Middle frontal gyrus (tissue), 1 donor: ENCODE results near the gene KNL1.
"Not testable (repeated sequence)": the region's sequence is repeated elsewhere in the genome, so short reads cannot be mapped to it uniquely, and the experiment has no call there.

Experiments
- DNase-seq: peaks from one replicate; pipeline ENCODE4 v3.0.0-alpha.2; 2015; ENCODE audit warnings: low spot score; ENCODE audit errors: extremely low spot score

The KNL1 gene

GRCh38 chr15:40578892-40579291 lies 15.2 kb upstream of the KNL1 start:
- DNase-seq, result no peak

GRCh38 chr15:40581796-40582195 lies 12.3 kb upstream of the KNL1 start:
- DNase-seq, result not testable (repeated sequence)

- no peak for DNase-seq
Measured at GRCh38 chr15:40582726-40583246, 11.3 kb upstream of the KNL1 start.

- DNase-seq, result no peak
Measured at GRCh38 chr15:40584191-40584590, 9.9 kb upstream of the KNL1 start.

- DNase-seq, result no peak
Measured at GRCh38 chr15:40590667-40591050, 3.4 kb upstream of the KNL1 start.

- no peak for DNase-seq
Measured at GRCh38 chr15:40591389-40591788, 2.7 kb upstream of the KNL1 start.

- no peak for DNase-seq
Measured at GRCh38 chr15:40593165-40593564, 884 bp upstream of the KNL1 start.

- no peak for DNase-seq
Measured at GRCh38 chr15:40594429-40594836, 384 bp downstream of the KNL1 start.

- no peak for DNase-seq
Measured at GRCh38 chr15:40595219-40595618, 1.2 kb downstream of the KNL1 start.

GRCh38 chr15:40595773-40596172 lies 1.7 kb downstream of the KNL1 start:
- DNase-seq, result no peak

GRCh38 chr15:40597024-40597423 lies 3.0 kb downstream of the KNL1 start:
- no peak for DNase-seq

- no peak for DNase-seq
Measured at GRCh38 chr15:40598126-40598525, 4.1 kb downstream of the KNL1 start.

- no peak for DNase-seq
Measured at GRCh38 chr15:40598672-40599071, 4.6 kb downstream of the KNL1 start.

- DNase-seq, result no peak
Measured at GRCh38 chr15:40600956-40601355, 6.9 kb downstream of the KNL1 start.

- no peak for DNase-seq
Measured at GRCh38 chr15:40603935-40604334, 9.9 kb downstream of the KNL1 start.

- DNase-seq, result no peak
Measured at GRCh38 chr15:40613080-40613479, 19.0 kb downstream of the KNL1 start.

GRCh38 chr15:40618023-40618422 lies 24.0 kb downstream of the KNL1 start:
- DNase-seq, result no peak

- no peak for DNase-seq
Measured at GRCh38 chr15:40618906-40619305, 24.9 kb downstream of the KNL1 start.

GRCh38 chr15:40623361-40623760 lies 29.3 kb downstream of the KNL1 start:
- no peak for DNase-seq

- DNase-seq, result no peak
Measured at GRCh38 chr15:40630313-40630712, 36.3 kb downstream of the KNL1 start.

- DNase-seq, result no peak
Measured at GRCh38 chr15:40633178-40633577, 39.1 kb downstream of the KNL1 start.

- no peak for DNase-seq
Measured at GRCh38 chr15:40637221-40637745, 43.2 kb downstream of the KNL1 start.

GRCh38 chr15:40639677-40640076 lies 45.6 kb downstream of the KNL1 start:
- DNase-seq, result no peak

GRCh38 chr15:40647523-40647922 lies 53.5 kb downstream of the KNL1 start:
- no peak for DNase-seq
